SU-DHL-6 (cell line): ENCODE data around the gene GTF2IRD2.
"Not testable (repeated sequence)": the region's sequence is repeated elsewhere in the genome, so short reads cannot be mapped to it uniquely, and the experiment has no call there.

Source experiments
- CTCF ChIP-seq: fragments of 200-600 bp; sonication (generic); IDR thresholded peaks from one replicate; pipeline ENCODE4 v1.5.1; 2017; ENCODE audit warnings: antibody characterized with exemption, mild to moderate bottlenecking, low read length, moderate library complexity; ENCODE audit not compliant: insufficient read depth, poor library complexity, severe bottlenecking
- EZH2phosphoT487 ChIP-seq: fragments of 200-600 bp; sonication (generic), shearing (Covaris generic); conservative IDR thresholded peaks from 2 replicates; pipeline ENCODE4 v1.6.1; 2018; ENCODE audit warnings: mild to moderate bottlenecking, antibody characterized with exemption, low read length, moderate library complexity, mixed read lengths

- TF ChIP-seq CTCF, EZH2phosphoT487: not testable (repeated sequence)
Measured at GRCh38 chr7:74775111-74775510, 76.3 kb downstream of the GTF2IRD2 start.
